HepG2 (cell line): ENCODE results near the gene PNRC1. TPM values are rescaled to one million over a fixed set of nuclear protein-coding genes. Genes with fewer than 3 reads are reported as not detected.
A peak's percentile ranks its signal among the peaks of the same experiment; 100 is the strongest.

Experiments used
- ADNP ChIP-seq: sonication (generic); formaldehyde crosslinking; IDR thresholded peaks from 2 replicates; pipeline ENCODE4 v1.4.0; 2020; ENCODE audit warnings: missing genetic modification reagents
- AGO2 ChIP-seq: fragments of 200-400 bp; formaldehyde crosslinking; optimal IDR thresholded peaks from 2 replicates; pipeline ENCODE3; 2017; ENCODE audit warnings: mild to moderate bottlenecking, low read depth, low read length, moderate library complexity
- ARNT2 ChIP-seq: sonication (generic); formaldehyde crosslinking; IDR thresholded peaks from 2 replicates; pipeline ENCODE4 v1.8.0; 2022; ENCODE audit warnings: mild to moderate bottlenecking, low read depth, missing genetic modification reagents, moderate library complexity
- FOSL2 ChIP-seq: sonication (generic); formaldehyde crosslinking; IDR thresholded peaks from 2 replicates; pipeline ENCODE4 v1.4.0; 2020; ENCODE audit warnings: missing genetic modification reagents
- GATAD2A ChIP-seq: IDR thresholded peaks from 2 replicates; pipeline ENCODE4 v1.6.1; 2016
- HNRNPH1 ChIP-seq: fragments of 200-400 bp; formaldehyde crosslinking; optimal IDR thresholded peaks from 2 replicates; pipeline ENCODE3; 2017; ENCODE audit warnings: mild to moderate bottlenecking, low read depth, low read length
- JARID2 ChIP-seq: sonication (generic); formaldehyde crosslinking; IDR thresholded peaks from 2 replicates; pipeline ENCODE4 v1.8.1; 2023; ENCODE audit warnings: missing genetic modification reagents, inconsistent platforms; ENCODE audit not compliant: insufficient replicate concordance
- JUN ChIP-seq: sonication (generic); formaldehyde crosslinking; IDR thresholded peaks from 2 replicates; pipeline ENCODE4 v1.4.0; 2020; ENCODE audit warnings: mild to moderate bottlenecking, missing genetic modification reagents
- KLF12 ChIP-seq: sonication (generic); formaldehyde crosslinking; IDR thresholded peaks from 2 replicates; pipeline ENCODE4 v1.4.0; 2020; ENCODE audit warnings: missing genetic modification reagents, borderline replicate concordance
- MAFF ChIP-seq: IDR thresholded peaks from 2 replicates; pipeline ENCODE4 v1.6.1; 2011; ENCODE audit warnings: low read depth, low read length, improper control_type of control experiment
- MAFG ChIP-seq: sonication (generic); formaldehyde crosslinking; IDR thresholded peaks from 2 replicates; pipeline ENCODE4 v1.5.1; 2020; ENCODE audit warnings: mild to moderate bottlenecking, missing genetic modification reagents
- NAIF1 ChIP-seq: sonication (generic); formaldehyde crosslinking; IDR thresholded peaks from 2 replicates; pipeline ENCODE4 v1.5.0; 2020; ENCODE audit warnings: mild to moderate bottlenecking, missing genetic modification reagents, borderline replicate concordance
- POLR2G ChIP-seq: fragments of 200-400 bp; formaldehyde crosslinking; IDR thresholded peaks from 2 replicates; pipeline ENCODE4 v1.6.1; 2018; ENCODE audit warnings: mild to moderate bottlenecking, low read depth, low read length, moderate library complexity
- REXO4 ChIP-seq: sonication (generic); formaldehyde crosslinking; IDR thresholded peaks from 2 replicates; pipeline ENCODE4 v1.8.0; 2022; ENCODE audit warnings: missing genetic modification reagents, mild to moderate bottlenecking, borderline replicate concordance
- SALL2 ChIP-seq: sonication (generic); formaldehyde crosslinking; IDR thresholded peaks from 2 replicates; pipeline ENCODE4 v1.8.1; 2023; ENCODE audit warnings: mild to moderate bottlenecking, missing genetic modification reagents, inconsistent platforms
- SP5 ChIP-seq: IDR thresholded peaks from 2 replicates; pipeline ENCODE4 v1.6.1; 2016; ENCODE audit warnings: low read depth, borderline replicate concordance
- ZFP82 ChIP-seq: sonication (generic); formaldehyde crosslinking; IDR thresholded peaks from 2 replicates; pipeline ENCODE4 v1.5.1; 2020; ENCODE audit warnings: mild to moderate bottlenecking, missing genetic modification reagents, borderline replicate concordance
- ZNF124 ChIP-seq: sonication (generic); formaldehyde crosslinking; IDR thresholded peaks from 2 replicates; pipeline ENCODE4 v1.4.0; 2020; ENCODE audit warnings: missing genetic modification reagents
- ZNF232 ChIP-seq: sonication (generic); formaldehyde crosslinking; IDR thresholded peaks from 2 replicates; pipeline ENCODE4 v1.4.0; 2020; ENCODE audit warnings: missing genetic modification reagents, borderline replicate concordance
- ZNF382 ChIP-seq: sonication (generic); formaldehyde crosslinking; IDR thresholded peaks from 2 replicates; pipeline ENCODE4 v1.5.0; 2020; ENCODE audit warnings: missing genetic modification reagents, mild to moderate bottlenecking, borderline replicate concordance
- ZNF501 ChIP-seq: sonication (generic); formaldehyde crosslinking; IDR thresholded peaks from 2 replicates; pipeline ENCODE4 v1.5.1; 2020; ENCODE audit warnings: mild to moderate bottlenecking, moderate library complexity, missing genetic modification reagents
- ZNF558 ChIP-seq: sonication (generic); formaldehyde crosslinking; IDR thresholded peaks from 2 replicates; pipeline ENCODE4 v1.9.0; 2022; ENCODE audit warnings: mild to moderate bottlenecking, missing genetic modification reagents, borderline replicate concordance
- polyA plus RNA-seq, 8 experiments: library from polyadenylated mRNA; depleted of rRNA in 3 of 8; stranded (reverse) in 7 of 8; unstranded in 1 of 8; fragments of >200 nt; fragmentation: Illumina TruSeq in 4 of 8; extraction: Trizol in 4 of 8; gene quantifications; 2 replicates each; pipeline versions ENCODE4 v1.2.1 to v1.2.3, GENCODE V29; 2011 to 2016; ENCODE audit warnings: low read depth in 4 of 8, missing spikeins in 1 of 8, mixed read lengths in 1 of 8; ENCODE audit not compliant: insufficient read depth in 1 of 8
- total RNA-seq, 5 experiments: library from RNA; depleted of rRNA; stranded (reverse); fragments of >200 nt; fragmentation: Illumina TruSeq; extraction: Trizol; gene quantifications; 2 replicates each; pipeline ENCODE4 v1.2.3, GENCODE V29; 2016; ENCODE audit warnings: low read depth in 1 of 5
- TF ChIP-seq, protein P1 (sequence below): sonication (generic); formaldehyde crosslinking; IDR thresholded peaks from 2 replicates; pipeline ENCODE4 v1.4.0; 2020; ENCODE audit warnings: low read depth, mild to moderate bottlenecking, missing genetic modification reagents
- TF ChIP-seq, protein P2 (sequence below): sonication (generic); formaldehyde crosslinking; IDR thresholded peaks from 2 replicates; pipeline ENCODE4 v1.5.0; 2020; ENCODE audit warnings: mild to moderate bottlenecking, missing genetic modification reagents
- TF ChIP-seq, protein P3 (sequence below): IDR thresholded peaks from 2 replicates; pipeline ENCODE4 v1.6.1; 2016; ENCODE audit warnings: missing compliant biosample characterization, missing genetic modification reagents, borderline replicate concordance

PNRC1 gene
- total and polyA plus RNA-seq, 2 of the 13 experiments (the other 11 are each of a cell fraction or from before 2014, with no cell fraction given): 17.6 to 36.0 TPM

GRCh38 chr6:89084954-89085353, 4.4 kb downstream of the PNRC1 start (continued):
- TF ChIP-seq AGO2 (no peak), MAFG (CRISPR knock-in tag) (no peak), GATAD2A (CRISPR knock-in tag) (0 out of 2 replicates have a peak, but pooled peaks have one; percentile 10), ZNF558 (CRISPR knock-in tag) (no peak), JUN (CRISPR knock-in tag) (no peak), SP5 (no peak), ZNF232 (CRISPR knock-in tag) (no peak), MAFF (no peak), FOSL2 (CRISPR knock-in tag) (0 out of 2 replicates have a peak, but pooled peaks have one; percentile 13), ZNF124 (no peak), REXO4 (CRISPR knock-in tag) (no peak), KLF12 (CRISPR knock-in tag) (no peak), ZFP82 (CRISPR knock-in tag) (no peak), POLR2G (peak; percentile 39), JARID2 (CRISPR knock-in tag) (no peak), SALL2 (CRISPR knock-in tag) (no peak), ZNF501 (CRISPR knock-in tag) (no peak), ARNT2 (CRISPR knock-in tag) (no peak), NAIF1 (CRISPR knock-in tag) (no peak), HNRNPH1 (no peak), ADNP (CRISPR knock-in tag) (no peak), ZNF382 (no peak)
- TF ChIP-seq, protein P1, sequence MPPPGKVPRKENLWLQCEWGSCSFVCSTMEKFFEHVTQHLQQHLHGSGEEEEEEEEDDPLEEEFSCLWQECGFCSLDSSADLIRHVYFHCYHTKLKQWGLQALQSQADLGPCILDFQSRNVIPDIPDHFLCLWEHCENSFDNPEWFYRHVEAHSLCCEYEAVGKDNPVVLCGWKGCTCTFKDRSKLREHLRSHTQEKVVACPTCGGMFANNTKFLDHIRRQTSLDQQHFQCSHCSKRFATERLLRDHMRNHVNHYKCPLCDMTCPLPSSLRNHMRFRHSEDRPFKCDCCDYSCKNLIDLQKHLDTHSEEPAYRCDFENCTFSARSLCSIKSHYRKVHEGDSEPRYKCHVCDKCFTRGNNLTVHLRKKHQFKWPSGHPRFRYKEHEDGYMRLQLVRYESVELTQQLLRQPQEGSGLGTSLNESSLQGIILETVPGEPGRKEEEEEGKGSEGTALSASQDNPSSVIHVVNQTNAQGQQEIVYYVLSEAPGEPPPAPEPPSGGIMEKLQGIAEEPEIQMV (CRISPR knock-in tag): no peak
- TF ChIP-seq, protein P2, sequence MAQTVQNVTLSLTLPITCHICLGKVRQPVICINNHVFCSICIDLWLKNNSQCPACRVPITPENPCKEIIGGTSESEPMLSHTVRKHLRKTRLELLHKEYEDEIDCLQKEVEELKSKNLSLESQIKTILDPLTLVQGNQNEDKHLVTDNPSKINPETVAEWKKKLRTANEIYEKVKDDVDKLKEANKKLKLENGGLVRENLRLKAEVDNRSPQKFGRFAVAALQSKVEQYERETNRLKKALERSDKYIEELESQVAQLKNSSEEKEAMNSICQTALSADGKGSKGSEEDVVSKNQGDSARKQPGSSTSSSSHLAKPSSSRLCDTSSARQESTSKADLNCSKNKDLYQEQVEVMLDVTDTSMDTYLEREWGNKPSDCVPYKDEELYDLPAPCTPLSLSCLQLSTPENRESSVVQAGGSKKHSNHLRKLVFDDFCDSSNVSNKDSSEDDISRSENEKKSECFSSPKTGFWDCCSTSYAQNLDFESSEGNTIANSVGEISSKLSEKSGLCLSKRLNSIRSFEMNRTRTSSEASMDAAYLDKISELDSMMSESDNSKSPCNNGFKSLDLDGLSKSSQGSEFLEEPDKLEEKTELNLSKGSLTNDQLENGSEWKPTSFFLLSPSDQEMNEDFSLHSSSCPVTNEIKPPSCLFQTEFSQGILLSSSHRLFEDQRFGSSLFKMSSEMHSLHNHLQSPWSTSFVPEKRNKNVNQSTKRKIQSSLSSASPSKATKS (CRISPR knock-in tag): no peak
- TF ChIP-seq, protein P3, sequence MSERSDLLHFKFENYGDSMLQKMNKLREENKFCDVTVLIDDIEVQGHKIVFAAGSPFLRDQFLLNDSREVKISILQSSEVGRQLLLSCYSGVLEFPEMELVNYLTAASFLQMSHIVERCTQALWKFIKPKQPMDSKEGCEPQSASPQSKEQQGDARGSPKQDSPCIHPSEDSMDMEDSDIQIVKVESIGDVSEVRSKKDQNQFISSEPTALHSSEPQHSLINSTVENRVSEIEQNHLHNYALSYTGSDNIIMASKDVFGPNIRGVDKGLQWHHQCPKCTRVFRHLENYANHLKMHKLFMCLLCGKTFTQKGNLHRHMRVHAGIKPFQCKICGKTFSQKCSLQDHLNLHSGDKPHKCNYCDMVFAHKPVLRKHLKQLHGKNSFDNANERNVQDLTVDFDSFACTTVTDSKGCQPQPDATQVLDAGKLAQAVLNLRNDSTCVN (CRISPR knock-in tag): no peak
